Ishikawa (cell line): Measurements from ENCODE around the gene LAMC1.

ENCODE experiments used
- CEBPB ChIP-seq: IDR thresholded peaks from 2 replicates; pipeline ENCODE4 v1.6.1; 2012
- CREB1 ChIP-seq: IDR thresholded peaks from 2 replicates; pipeline ENCODE4 v1.6.1; 2012; ENCODE audit warnings: low read depth
- EGR1 ChIP-seq: IDR thresholded peaks from 2 replicates; pipeline ENCODE4 v1.6.1; 2012
- EP300 ChIP-seq: IDR thresholded peaks from 2 replicates; pipeline ENCODE4 v1.6.1; 2012; ENCODE audit warnings: borderline replicate concordance
- FOXM1 ChIP-seq: IDR thresholded peaks from 2 replicates; pipeline ENCODE4 v1.6.1; 2012; ENCODE audit warnings: low read depth, borderline replicate concordance
- MAX ChIP-seq: IDR thresholded peaks from 2 replicates; pipeline ENCODE4 v1.6.1; 2012
- NFIC ChIP-seq: IDR thresholded peaks from 2 replicates; pipeline ENCODE4 v1.6.1; 2012
- RAD21 ChIP-seq: IDR thresholded peaks from 2 replicates; pipeline ENCODE4 v1.6.1; 2012; ENCODE audit warnings: low read depth
- TAF1 ChIP-seq: IDR thresholded peaks from 2 replicates; pipeline ENCODE4 v1.6.1; 2012; ENCODE audit warnings: low read depth, mild to moderate bottlenecking
- TCF12 ChIP-seq: IDR thresholded peaks from 2 replicates; pipeline ENCODE4 v1.6.1; 2012; ENCODE audit warnings: low read depth
- TEAD4 ChIP-seq: IDR thresholded peaks from 2 replicates; pipeline ENCODE4 v1.6.1; 2012
- YY1 ChIP-seq: IDR thresholded peaks from 2 replicates; pipeline ENCODE4 v1.6.1; 2012; ENCODE audit warnings: low read depth
- ZBTB7A ChIP-seq: IDR thresholded peaks from 2 replicates; pipeline ENCODE4 v1.6.1; 2012; ENCODE audit warnings: low read depth
- TF ChIP-seq, protein P1 (sequence below): IDR thresholded peaks from 2 replicates; pipeline ENCODE4 v1.6.1; 2012; ENCODE audit warnings: low read depth, mild to moderate bottlenecking
- TF ChIP-seq, protein P2 (sequence below): IDR thresholded peaks from 2 replicates; pipeline ENCODE4 v1.6.1; 2012

The LAMC1 gene

GRCh38 chr1:183106166-183106565 lies 82.9 kb downstream of the LAMC1 start:
- TF ChIP-seq EGR1 (no peak), RAD21 (no peak), NFIC (no peak), CREB1 (no peak), CEBPB (no peak)
- TF ChIP-seq, protein P1, sequence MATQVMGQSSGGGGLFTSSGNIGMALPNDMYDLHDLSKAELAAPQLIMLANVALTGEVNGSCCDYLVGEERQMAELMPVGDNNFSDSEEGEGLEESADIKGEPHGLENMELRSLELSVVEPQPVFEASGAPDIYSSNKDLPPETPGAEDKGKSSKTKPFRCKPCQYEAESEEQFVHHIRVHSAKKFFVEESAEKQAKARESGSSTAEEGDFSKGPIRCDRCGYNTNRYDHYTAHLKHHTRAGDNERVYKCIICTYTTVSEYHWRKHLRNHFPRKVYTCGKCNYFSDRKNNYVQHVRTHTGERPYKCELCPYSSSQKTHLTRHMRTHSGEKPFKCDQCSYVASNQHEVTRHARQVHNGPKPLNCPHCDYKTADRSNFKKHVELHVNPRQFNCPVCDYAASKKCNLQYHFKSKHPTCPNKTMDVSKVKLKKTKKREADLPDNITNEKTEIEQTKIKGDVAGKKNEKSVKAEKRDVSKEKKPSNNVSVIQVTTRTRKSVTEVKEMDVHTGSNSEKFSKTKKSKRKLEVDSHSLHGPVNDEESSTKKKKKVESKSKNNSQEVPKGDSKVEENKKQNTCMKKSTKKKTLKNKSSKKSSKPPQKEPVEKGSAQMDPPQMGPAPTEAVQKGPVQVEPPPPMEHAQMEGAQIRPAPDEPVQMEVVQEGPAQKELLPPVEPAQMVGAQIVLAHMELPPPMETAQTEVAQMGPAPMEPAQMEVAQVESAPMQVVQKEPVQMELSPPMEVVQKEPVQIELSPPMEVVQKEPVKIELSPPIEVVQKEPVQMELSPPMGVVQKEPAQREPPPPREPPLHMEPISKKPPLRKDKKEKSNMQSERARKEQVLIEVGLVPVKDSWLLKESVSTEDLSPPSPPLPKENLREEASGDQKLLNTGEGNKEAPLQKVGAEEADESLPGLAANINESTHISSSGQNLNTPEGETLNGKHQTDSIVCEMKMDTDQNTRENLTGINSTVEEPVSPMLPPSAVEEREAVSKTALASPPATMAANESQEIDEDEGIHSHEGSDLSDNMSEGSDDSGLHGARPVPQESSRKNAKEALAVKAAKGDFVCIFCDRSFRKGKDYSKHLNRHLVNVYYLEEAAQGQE: no peak

GRCh38 chr1:183106746-183107145 lies 83.5 kb downstream of the LAMC1 start:
- TF ChIP-seq CREB1: no peak
- no peak for TF ChIP-seq CEBPB
- no peak for TF ChIP-seq EP300
- TF ChIP-seq RAD21: no peak
- TF ChIP-seq, protein P2, sequence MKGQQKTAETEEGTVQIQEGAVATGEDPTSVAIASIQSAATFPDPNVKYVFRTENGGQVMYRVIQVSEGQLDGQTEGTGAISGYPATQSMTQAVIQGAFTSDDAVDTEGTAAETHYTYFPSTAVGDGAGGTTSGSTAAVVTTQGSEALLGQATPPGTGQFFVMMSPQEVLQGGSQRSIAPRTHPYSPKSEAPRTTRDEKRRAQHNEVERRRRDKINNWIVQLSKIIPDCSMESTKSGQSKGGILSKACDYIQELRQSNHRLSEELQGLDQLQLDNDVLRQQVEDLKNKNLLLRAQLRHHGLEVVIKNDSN: no peak
- no peak for TF ChIP-seq YY1
- TF ChIP-seq NFIC: no peak
- TF ChIP-seq FOXM1: no peak
- no peak for TF ChIP-seq EGR1
- no peak for TF ChIP-seq TEAD4
- TF ChIP-seq TCF12: no peak
- no peak for TF ChIP-seq ZBTB7A
- no peak for TF ChIP-seq TAF1
- TF ChIP-seq, protein P1: no peak
- no peak for TF ChIP-seq MAX

GRCh38 chr1:183110326-183110880 lies 87.2 kb downstream of the LAMC1 start:
- TF ChIP-seq EP300 (no peak), CEBPB (no peak), FOXM1 (no peak), TCF12 (no peak), TAF1 (no peak), TEAD4 (no peak), MAX (no peak), RAD21 (no peak), ZBTB7A (no peak), YY1 (no peak), EGR1 (no peak), NFIC (no peak), CREB1 (no peak)
- TF ChIP-seq, protein P2: no peak
- TF ChIP-seq, protein P1: no peak

GRCh38 chr1:183114441-183114840 lies 91.2 kb downstream of the LAMC1 start:
- TF ChIP-seq FOXM1 (no peak), TCF12 (no peak), EGR1 (no peak), CREB1 (no peak), MAX (no peak), ZBTB7A (no peak), TAF1 (no peak), EP300 (no peak), RAD21 (no peak), NFIC (no peak), TEAD4 (no peak), CEBPB (no peak), YY1 (no peak)
- TF ChIP-seq, protein P2: no peak
- TF ChIP-seq, protein P1: no peak
